H9 (cell line): ENCODE results near the gene NFASC. TPM values are rescaled to one million over a fixed set of nuclear protein-coding genes. Genes with fewer than 3 reads are reported as not detected.

Experiments
- DNase-seq: peaks from one replicate; pipeline ENCODE4 v3.0.0-alpha.2; 2017
- H2AFZ ChIP-seq: one replicate; pipeline ENCODE4 v1.6.1; 2013; ENCODE audit warnings: mild to moderate bottlenecking, low read length, control low read depth, moderate library complexity
- H2AK5ac ChIP-seq: 2 replicates; pipeline ENCODE4 v1.6.1; 2013; ENCODE audit warnings: low read length, control low read depth, mixed read lengths; ENCODE audit not compliant: insufficient read length
- H2BK120ac ChIP-seq: one replicate; pipeline ENCODE4 v1.6.1; 2013; ENCODE audit warnings: low read depth, mild to moderate bottlenecking, low read length, control low read depth, inconsistent platforms; ENCODE audit not compliant: poor library complexity, severe bottlenecking
- H2BK12ac ChIP-seq: 2 replicates; pipeline ENCODE4 v1.6.1; 2013; ENCODE audit warnings: low read length, control low read depth, mixed read lengths, low read depth; ENCODE audit not compliant: insufficient read length
- H2BK15ac ChIP-seq: 2 replicates; pipeline ENCODE4 v1.6.1; 2013; ENCODE audit warnings: low read depth, low read length, control low read depth
- H2BK20ac ChIP-seq: one replicate; pipeline ENCODE4 v1.6.1; 2013; ENCODE audit warnings: low read depth, mild to moderate bottlenecking, low read length, control low read depth, inconsistent platforms; ENCODE audit not compliant: poor library complexity, severe bottlenecking
- H2BK5ac ChIP-seq: 2 replicates; pipeline ENCODE4 v1.6.1; 2013; ENCODE audit warnings: low read length, control low read depth, mixed read lengths; ENCODE audit not compliant: insufficient read length
- H3K14ac ChIP-seq: 2 replicates; pipeline ENCODE4 v1.6.1; 2013; ENCODE audit warnings: low read length, control low read depth; ENCODE audit not compliant: insufficient read depth
- H3K18ac ChIP-seq: 2 replicates; pipeline ENCODE4 v1.6.1; 2013; ENCODE audit warnings: low read depth, mild to moderate bottlenecking, mixed read lengths, low read length, control low read depth; ENCODE audit not compliant: insufficient read length
- H3K23ac ChIP-seq: 2 replicates; pipeline ENCODE4 v1.6.1; 2013; ENCODE audit warnings: low read length, control low read depth, mixed read lengths, low read depth; ENCODE audit not compliant: insufficient read length
- H3K23me2 ChIP-seq: 2 replicates; pipeline ENCODE4 v1.6.1; 2013; ENCODE audit warnings: low read depth, mild to moderate bottlenecking, mixed read lengths, low read length, control low read depth; ENCODE audit not compliant: insufficient read length, poor library complexity, severe bottlenecking
- H3K27ac ChIP-seq: 2 replicates; pipeline ENCODE4 v1.5.1; 2013; ENCODE audit warnings: low read length, control low read depth, mixed read lengths, low read depth; ENCODE audit not compliant: insufficient read length
- H3K27me3 ChIP-seq: 2 replicates; pipeline ENCODE4 v1.6.1; 2013; ENCODE audit warnings: low read length, control low read depth, inconsistent platforms; ENCODE audit not compliant: insufficient read depth
- H3K4ac ChIP-seq: 2 replicates; pipeline ENCODE4 v1.6.1; 2013; ENCODE audit warnings: low read depth, mild to moderate bottlenecking, control low read depth, inconsistent platforms, low read length, moderate library complexity
- H3K4me1 ChIP-seq: 2 replicates; pipeline ENCODE4 v1.6.1; 2013; ENCODE audit warnings: low read length, control low read depth, inconsistent platforms; ENCODE audit not compliant: insufficient read depth
- H3K4me2 ChIP-seq: 2 replicates; pipeline ENCODE4 v1.6.1; 2013; ENCODE audit warnings: low read length, control low read depth, mixed read lengths; ENCODE audit not compliant: insufficient read length, insufficient read depth
- H3K56ac ChIP-seq: 2 replicates; pipeline ENCODE4 v1.6.1; 2013; ENCODE audit warnings: low read depth, mild to moderate bottlenecking, mixed read lengths, low read length, control low read depth; ENCODE audit not compliant: insufficient read length
- H3K79me1 ChIP-seq: 2 replicates; pipeline ENCODE4 v1.6.1; 2013; ENCODE audit warnings: low read depth, mild to moderate bottlenecking, moderate library complexity, low read length, control low read depth, inconsistent platforms; ENCODE audit not compliant: insufficient read depth, poor library complexity, severe bottlenecking
- H3K79me2 ChIP-seq: 2 replicates; pipeline ENCODE4 v1.6.1; 2013; ENCODE audit warnings: low read length, control low read depth, inconsistent platforms; ENCODE audit not compliant: insufficient read depth
- H3K9ac ChIP-seq: 2 replicates; pipeline ENCODE4 v1.6.1; 2013; ENCODE audit warnings: low read length, control low read depth, mixed read lengths; ENCODE audit not compliant: insufficient read length; ENCODE audit errors: extremely low read depth
- H3K9me3 ChIP-seq: one replicate; pipeline ENCODE4 v1.6.1; 2013; ENCODE audit warnings: low read depth, low read length, inconsistent platforms; ENCODE audit not compliant: control insufficient read depth
- H3T11ph ChIP-seq: one replicate; pipeline ENCODE4 v1.6.1; 2013; ENCODE audit warnings: mild to moderate bottlenecking, low read length, control low read depth, inconsistent platforms
- H4K20me1 ChIP-seq: one replicate; pipeline ENCODE4 v1.6.1; 2013; ENCODE audit not compliant: control insufficient read depth, insufficient read length, insufficient read depth
- H4K5ac ChIP-seq: 2 replicates; pipeline ENCODE4 v1.6.1; 2013; ENCODE audit warnings: low read depth, mild to moderate bottlenecking, mixed read lengths, low read length, control low read depth; ENCODE audit not compliant: insufficient read length
- H4K8ac ChIP-seq: replicated peaks from 2 replicates; pipeline ENCODE4 v1.6.1; 2013; ENCODE audit warnings: low read length, control low read depth, mixed read lengths, low read depth; ENCODE audit not compliant: insufficient read length
- H4K91ac ChIP-seq: 2 replicates; pipeline ENCODE4 v1.6.1; 2013; ENCODE audit warnings: low read depth, mild to moderate bottlenecking, moderate library complexity, mixed read lengths, low read length, control low read depth; ENCODE audit not compliant: insufficient read length
- H3K27ac Mint-ChIP-seq, 3 experiments: 2 replicates in 2 of 3; 3 replicates in 1 of 3; pipeline ENCODE4 v1.8.0; 2020 to 2021; ENCODE audit warnings: mixed read lengths in 3 of 3, mild to moderate bottlenecking in 1 of 3, moderate library complexity in 1 of 3
- H3K27me3 Mint-ChIP-seq: 2 replicates; pipeline ENCODE4 v1.8.0; 2021; ENCODE audit warnings: low read depth, mild to moderate bottlenecking, moderate library complexity, mixed read lengths
- H3K36me3 Mint-ChIP-seq, 3 experiments: 2 replicates in 2 of 3; 3 replicates in 1 of 3; pipeline ENCODE4 v1.8.0; 2020 to 2021; ENCODE audit warnings: low read depth in 3 of 3, mixed read lengths in 3 of 3; ENCODE audit not compliant: insufficient read depth in 1 of 3
- H3K4me1 Mint-ChIP-seq, 2 experiments: 2 replicates each; pipeline ENCODE4 v1.8.0; 2020; ENCODE audit warnings: mixed read lengths in 2 of 2
- H3K4me3 Mint-ChIP-seq, 2 experiments: 2 replicates in 1 of 2; 3 replicates in 1 of 2; pipeline ENCODE4 v1.8.0; 2020 to 2021; ENCODE audit warnings: mild to moderate bottlenecking in 2 of 2, mixed read lengths in 2 of 2, moderate library complexity in 1 of 2
- H3K9me3 Mint-ChIP-seq, 2 experiments: 2 replicates in 1 of 2; 3 replicates in 1 of 2; pipeline ENCODE4 v1.8.0; 2020; ENCODE audit warnings: mild to moderate bottlenecking in 2 of 2, mixed read lengths in 2 of 2, moderate library complexity in 1 of 2
- CTCF ChIP-seq: fragments of 200-600 bp; sonication (generic); conservative IDR thresholded peaks from 3 replicates; pipeline ENCODE4 v1.8.0; 2021; ENCODE audit warnings: antibody characterized with exemption, mild to moderate bottlenecking
- WGBS: extraction: QIAGEN DNeasy Blood & Tissue Kit; methylation state at CpG from one replicate; pipeline ENCODE4 v1.1.7; 2013; ENCODE audit warnings: missing lambda C conversion rate, low lambda C conversion rate, mixed read lengths; ENCODE audit not compliant: insufficient read length; ENCODE audit errors: extremely low coverage; 5-methylcytosine and 5-hydroxymethylcytosine counted together
- total RNA-seq: library from RNA; stranded (reverse); gene quantifications from 2 replicates; pipeline ENCODE4 v1.2.1, GENCODE V29; 2021

NFASC gene
- total RNA-seq, 1 experiment from 2014 or later = 5.0 TPM

- Histone ChIP-seq H3K4me1 (no peaks in the 10 kb centered on the region), H3K27me3 (no peaks in the 10 kb centered on the region)
Observed at GRCh38 chr1:205057808-205058575, 187.3 kb downstream of the NFASC start.

More at GRCh38 chr1:205057808-205058575, 187.3 kb downstream of the NFASC start:
- DNase-seq = no peak
- Mint-ChIP-seq H3K9me3 (no peaks in the 10 kb centered on the region), H3K4me3 (no peak overlapping the region), H3K27me3 (peaks cover 8% of the 10 kb centered on the region), H3K27ac (no peak overlapping the region; a peak in 1 of 7 replicates), H3K36me3 (no peaks in the 10 kb centered on the region), H3K4me1 (peaks cover 6 to 15% of the 10 kb centered on the region in 2 experiments)
- no peak overlapping the region for H3K23ac ChIP-seq
- H2BK12ac ChIP-seq = no peak overlapping the region
- H3K56ac ChIP-seq = no peak overlapping the region
- no peaks in the 10 kb centered on the region for H3K79me1 ChIP-seq
- H4K91ac ChIP-seq = no peak overlapping the region
- H2AK5ac ChIP-seq = no peak overlapping the region
- no peak overlapping the region for H2AFZ ChIP-seq
- H3K79me2 ChIP-seq = no peaks in the 10 kb centered on the region
- H3K9me3 ChIP-seq = no peaks in the 10 kb centered on the region
- no peak overlapping the region for H3T11ph ChIP-seq
- TF ChIP-seq CTCF = no peak
- WGBS = no CpG with 5 or more reads among the region's 19 CpGs
- no peak overlapping the region; the same call in 1 of the 2 replicates for H3K14ac ChIP-seq
- no peak overlapping the region for H2BK20ac ChIP-seq
- H3K4ac ChIP-seq = no peak overlapping the region
- H4K8ac ChIP-seq = no peak overlapping the region
- no peak overlapping the region for H3K9ac ChIP-seq
- H4K20me1 ChIP-seq = no peaks in the 10 kb centered on the region
- H3K27ac ChIP-seq = no peak overlapping the region
- no peak overlapping the region for H3K4me2 ChIP-seq
- H2BK120ac ChIP-seq = no peak overlapping the region
- no peak overlapping the region for H3K18ac ChIP-seq
- H2BK15ac ChIP-seq = no peak overlapping the region
- no peaks in the 10 kb centered on the region for H3K23me2 ChIP-seq
- no peak overlapping the region for H2BK5ac ChIP-seq
- no peak overlapping the region for H4K5ac ChIP-seq
